ENCODE data around the gene SPON1.
"Not testable (repeated sequence)": the region's sequence is repeated elsewhere in the genome, so short reads cannot be mapped to it uniquely, and the experiment has no call there.

Gene SPON1

GRCh38 chr11:14112721-14113120 lies 150.2 kb downstream of the SPON1 start:
- in situ Hi-C loops (cut with MboI; ENCODE audit: low sequenced_read_pairs): no loop called here

GRCh38 chr11:14114269-14114668 lies 151.7 kb downstream of the SPON1 start:
- in situ Hi-C loops (cut with MboI; ENCODE audit: low sequenced_read_pairs): no loop called here

GRCh38 chr11:14114786-14115185 lies 152.3 kb downstream of the SPON1 start:
- in situ Hi-C loops (cut with MboI; ENCODE audit: low sequenced_read_pairs): no loop called here

GRCh38 chr11:14117632-14118031 lies 155.1 kb downstream of the SPON1 start:
- in situ Hi-C loops (cut with MboI; ENCODE audit: low sequenced_read_pairs): no loop called here

- in situ Hi-C loops (cut with MboI; ENCODE audit: low sequenced_read_pairs): no loop called here
Measured at GRCh38 chr11:14118072-14118471, 155.5 kb downstream of the SPON1 start.

- in situ Hi-C loops (cut with MboI; ENCODE audit: low sequenced_read_pairs): no loop called here
Measured at GRCh38 chr11:14119357-14119756, 156.8 kb downstream of the SPON1 start.

GRCh38 chr11:14124350-14124749 lies 161.8 kb downstream of the SPON1 start:
- in situ Hi-C loops (cut with MboI; ENCODE audit: low sequenced_read_pairs): no loop called here

GRCh38 chr11:14124886-14125285 lies 162.4 kb downstream of the SPON1 start:
- in situ Hi-C loops (cut with MboI; ENCODE audit: low sequenced_read_pairs): loop anchor here (25.0 kb wide), 1 partner anchor 112 kb away; no protein-coding TSS in a partner anchor

GRCh38 chr11:14125529-14125928 lies 163.0 kb downstream of the SPON1 start:
- in situ Hi-C loops (cut with MboI; ENCODE audit: low sequenced_read_pairs): loop anchor here (25.0 kb wide), 1 partner anchor 112 kb away; no protein-coding TSS in a partner anchor

- in situ Hi-C loops (cut with MboI; ENCODE audit: low sequenced_read_pairs): loop anchor here (25.0 kb wide), 1 partner anchor 110 kb away; no protein-coding TSS in a partner anchor
Measured at GRCh38 chr11:14127679-14128078, 165.2 kb downstream of the SPON1 start.

GRCh38 chr11:14132312-14132711 lies 169.8 kb downstream of the SPON1 start:
- in situ Hi-C loops (cut with MboI; ENCODE audit: low sequenced_read_pairs): loop anchor here (25.0 kb wide), 1 partner anchor 105 kb away; no protein-coding TSS in a partner anchor

- in situ Hi-C loops (cut with MboI; ENCODE audit: low sequenced_read_pairs): loop anchor here (25.0 kb wide), 1 partner anchor 104 kb away; no protein-coding TSS in a partner anchor
Measured at GRCh38 chr11:14133381-14133780, 170.9 kb downstream of the SPON1 start.

GRCh38 chr11:14136561-14136960 lies 174.0 kb downstream of the SPON1 start:
- in situ Hi-C loops (cut with MboI; ENCODE audit: low sequenced_read_pairs): loop anchor here (25.0 kb wide), 1 partner anchor 101 kb away; no protein-coding TSS in a partner anchor

GRCh38 chr11:14137284-14137683 lies 174.8 kb downstream of the SPON1 start:
- in situ Hi-C loops (cut with MboI; ENCODE audit: low sequenced_read_pairs): loop anchor here (25.0 kb wide), 1 partner anchor 100 kb away; no protein-coding TSS in a partner anchor

GRCh38 chr11:14140991-14141390 lies 178.5 kb downstream of the SPON1 start:
- in situ Hi-C loops (cut with MboI; ENCODE audit: low sequenced_read_pairs): loop anchor here (25.0 kb wide), 1 partner anchor 96 kb away; no protein-coding TSS in a partner anchor

GRCh38 chr11:14141676-14142075 lies 179.2 kb downstream of the SPON1 start:
- in situ Hi-C loops (cut with MboI; ENCODE audit: low sequenced_read_pairs): loop anchor here (25.0 kb wide), 1 partner anchor 96 kb away; no protein-coding TSS in a partner anchor

GRCh38 chr11:14144934-14145333 lies 182.4 kb downstream of the SPON1 start:
- in situ Hi-C loops (cut with MboI; ENCODE audit: low sequenced_read_pairs): loop anchor here (25.0 kb wide), 1 partner anchor 92 kb away; no protein-coding TSS in a partner anchor

- in situ Hi-C loops (cut with MboI; ENCODE audit: low sequenced_read_pairs): loop anchor here (25.0 kb wide), 1 partner anchor 89 kb away; no protein-coding TSS in a partner anchor
Measured at GRCh38 chr11:14148653-14149273, 186.2 kb downstream of the SPON1 start.

- in situ Hi-C loops (cut with MboI; ENCODE audit: low sequenced_read_pairs): loop anchor here (25.0 kb wide), 1 partner anchor 88 kb away; no protein-coding TSS in a partner anchor
Measured at GRCh38 chr11:14149683-14150082, 187.2 kb downstream of the SPON1 start.

GRCh38 chr11:14150878-14151277 lies 188.4 kb downstream of the SPON1 start:
- in situ Hi-C loops (cut with MboI; ENCODE audit: low sequenced_read_pairs): no loop called here

GRCh38 chr11:14154103-14154502 lies 191.6 kb downstream of the SPON1 start:
- in situ Hi-C loops (cut with MboI; ENCODE audit: low sequenced_read_pairs): not testable (repeated sequence)

GRCh38 chr11:14158393-14158792 lies 195.9 kb downstream of the SPON1 start:
- in situ Hi-C loops (cut with MboI; ENCODE audit: low sequenced_read_pairs): no loop called here
